Measurements from ENCODE around the gene HAPSTR1. TPM values are rescaled to one million over a fixed set of nuclear protein-coding genes. Genes with fewer than 3 reads are reported as not detected.
"Not testable (repeated sequence)": the region's sequence is repeated elsewhere in the genome, so short reads cannot be mapped to it uniquely, and the experiment has no call there.

The HAPSTR1 gene
- 53.1 and 62.4 TPM in 2 replicates for total RNA-seq (2012; rRNA removed)

DNA sequence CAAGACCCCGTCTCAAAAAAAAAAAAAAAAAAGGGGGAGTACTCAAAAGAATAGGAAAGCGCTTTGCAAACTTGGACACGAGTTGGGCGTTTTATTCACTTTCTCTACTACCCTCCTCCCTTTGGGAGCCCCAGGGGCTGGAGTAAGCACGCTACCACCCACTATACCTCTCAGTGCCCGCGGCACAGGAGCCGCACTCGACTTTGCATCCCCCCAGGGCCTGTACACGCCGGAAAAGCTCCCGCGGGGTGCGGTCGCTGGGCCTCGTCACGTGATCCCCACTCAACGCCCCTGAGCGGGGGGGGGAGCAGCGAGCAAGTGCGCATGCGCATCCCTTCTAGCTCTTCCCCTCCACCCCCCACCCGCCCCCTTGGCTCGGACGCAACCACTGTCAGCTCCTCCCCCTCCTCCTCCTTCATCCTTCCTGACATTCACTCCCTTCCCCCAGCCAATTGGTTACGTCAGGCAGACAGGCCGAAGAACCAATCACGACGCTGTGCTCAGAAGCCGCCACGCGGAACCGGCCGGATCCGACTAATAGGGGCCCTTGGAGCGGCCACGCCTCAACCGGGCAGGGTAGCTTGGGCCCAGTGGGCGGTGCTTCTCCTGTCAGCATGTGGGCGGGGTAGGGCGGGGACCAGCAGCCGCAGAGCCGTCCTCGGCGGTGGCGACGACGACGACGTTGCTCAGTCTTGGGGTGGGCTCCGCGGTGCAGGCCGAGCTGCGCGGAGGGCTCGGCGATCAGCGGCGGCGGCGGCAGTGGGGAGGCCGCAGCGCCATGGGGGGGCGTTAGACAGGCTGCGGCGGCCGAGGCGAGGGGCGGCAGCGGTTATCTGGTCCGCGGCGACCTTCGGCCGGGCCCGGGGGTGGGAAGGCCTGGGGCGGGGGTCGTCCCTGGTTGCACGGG is at the start of gene HAPSTR1:
Gene HAPSTR1, plus strand, starts transcription at position 685 of the 907 bp plus-strand sequence. CDS start 401 bp downstream, outside the sequence.
- Histone ChIP-seq H3K27me3 (ENCODE audit: control insufficient read depth, insufficient read depth, low read length) (no peaks in the 10 kb centered on the region), H3K9me3 (replicated peaks; ENCODE audit: low read length) (no peaks in the 10 kb centered on the region), H3K4me3 (ENCODE audit: low read length) (peak within 1 kb of the TSS; percentile 81), H3K4me2 (ENCODE audit: low read length) (peak within 1 kb of the TSS; percentile 96), H3K36me3 (ENCODE audit: insufficient read depth, low read length) (peaks cover 33% of the 10 kb centered on the region), H3K4me1 (ENCODE audit: control insufficient read depth, insufficient read depth, low read length) (peaks cover 27% of the 10 kb centered on the region), H3K9ac (ENCODE audit: low read depth, low read length) (peak within 1 kb of the TSS; percentile 98)

DNA sequence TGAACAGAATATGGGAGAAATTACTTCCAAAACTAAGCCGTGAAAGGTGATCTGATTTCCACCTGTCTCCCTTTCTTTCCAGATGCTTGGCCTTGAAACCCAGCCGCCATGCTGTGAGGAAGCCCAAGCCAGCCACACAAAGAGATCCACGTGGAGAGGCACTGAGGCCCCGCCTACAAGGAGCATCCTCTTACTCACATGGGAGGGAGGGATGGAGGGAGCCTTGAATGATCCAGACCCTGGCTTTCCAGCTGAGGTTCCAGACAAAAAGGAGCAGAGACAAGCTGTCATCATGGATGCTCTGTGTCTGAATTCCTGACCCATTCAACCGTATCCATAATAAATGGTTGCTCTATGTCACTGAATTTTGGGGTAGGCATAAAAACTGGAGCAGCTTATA is 48.9 kb upstream of the HAPSTR1 start:
- H3K4me2 ChIP-seq (ENCODE audit: low read length) = peak overlapping the region; percentile 71
- peaks cover 19% of the 10 kb centered on the region for H3K4me1 ChIP-seq (ENCODE audit: control insufficient read depth, insufficient read depth, low read length)
- peak overlapping the region; percentile 28 for H3K4me3 ChIP-seq (ENCODE audit: low read length)
- H3K27me3 ChIP-seq (ENCODE audit: control insufficient read depth, insufficient read depth, low read length) = no peaks in the 10 kb centered on the region
- H3K9ac ChIP-seq (ENCODE audit: low read depth, low read length) = peak overlapping the region; percentile 57
- no peaks in the 10 kb centered on the region for H3K36me3 ChIP-seq (ENCODE audit: insufficient read depth, low read length)
- H3K9me3 ChIP-seq (replicated peaks; ENCODE audit: low read length) = no peaks in the 10 kb centered on the region

DNA sequence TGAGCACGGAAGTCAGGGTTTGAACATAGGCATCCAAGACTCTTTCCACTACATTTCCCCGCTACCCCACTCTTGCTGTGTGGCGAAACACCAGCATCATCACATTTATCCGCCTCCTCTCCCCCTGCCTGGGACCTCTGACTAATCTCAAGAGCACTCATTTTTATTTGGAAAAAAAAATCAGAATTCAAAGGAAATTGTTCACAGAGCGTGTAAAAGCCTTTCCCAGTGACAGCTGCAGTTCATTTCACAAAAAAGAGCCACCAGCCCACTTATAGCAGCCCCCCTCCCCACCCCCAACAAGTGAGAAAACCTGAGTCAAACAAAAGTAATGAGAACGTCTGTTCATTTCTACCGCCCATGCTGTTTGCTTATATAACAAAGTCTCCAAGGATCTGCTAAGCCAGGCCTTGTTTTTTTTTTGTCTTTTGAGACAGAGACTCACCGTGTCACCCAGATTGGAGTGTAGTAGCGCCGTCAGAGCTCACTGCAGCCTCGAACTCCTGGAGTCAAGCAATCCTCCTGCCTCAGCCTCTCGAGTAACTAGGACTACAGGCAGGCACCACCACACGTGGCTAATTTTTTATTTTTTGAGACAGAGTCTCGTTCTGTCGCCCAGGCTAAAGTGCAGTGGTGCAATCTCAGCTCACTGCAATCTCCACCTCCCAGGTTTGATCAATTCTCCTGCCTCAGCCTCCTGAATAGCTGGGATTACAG is 48.3 kb upstream of the HAPSTR1 start:
- Histone ChIP-seq H3K27me3 (ENCODE audit: control insufficient read depth, insufficient read depth, low read length) (no peaks in the 10 kb centered on the region), H3K9me3 (replicated peaks; ENCODE audit: low read length) (no peaks in the 10 kb centered on the region), H3K9ac (ENCODE audit: low read depth, low read length) (peak overlapping the region; percentile 57), H3K4me2 (ENCODE audit: low read length) (peak overlapping the region; percentile 71), H3K36me3 (ENCODE audit: insufficient read depth, low read length) (no peaks in the 10 kb centered on the region), H3K4me3 (ENCODE audit: low read length) (peak overlapping the region; percentile 28), H3K4me1 (ENCODE audit: control insufficient read depth, insufficient read depth, low read length) (peaks cover 23% of the 10 kb centered on the region)

GRCh38 chr16:9045562-9045961 is 45.9 kb upstream of the HAPSTR1 start:
- not testable (repeated sequence) for H3K27me3 ChIP-seq (ENCODE audit: control insufficient read depth, insufficient read depth, low read length); H3K4me3 ChIP-seq (ENCODE audit: low read length); H3K9me3 ChIP-seq (replicated peaks; ENCODE audit: low read length); H3K36me3 ChIP-seq (ENCODE audit: insufficient read depth, low read length); H3K9ac ChIP-seq (ENCODE audit: low read depth, low read length); H3K4me2 ChIP-seq (ENCODE audit: low read length)
- H3K4me1 ChIP-seq (ENCODE audit: control insufficient read depth, insufficient read depth, low read length) = peaks cover 38% of the 10 kb centered on the region

DNA sequence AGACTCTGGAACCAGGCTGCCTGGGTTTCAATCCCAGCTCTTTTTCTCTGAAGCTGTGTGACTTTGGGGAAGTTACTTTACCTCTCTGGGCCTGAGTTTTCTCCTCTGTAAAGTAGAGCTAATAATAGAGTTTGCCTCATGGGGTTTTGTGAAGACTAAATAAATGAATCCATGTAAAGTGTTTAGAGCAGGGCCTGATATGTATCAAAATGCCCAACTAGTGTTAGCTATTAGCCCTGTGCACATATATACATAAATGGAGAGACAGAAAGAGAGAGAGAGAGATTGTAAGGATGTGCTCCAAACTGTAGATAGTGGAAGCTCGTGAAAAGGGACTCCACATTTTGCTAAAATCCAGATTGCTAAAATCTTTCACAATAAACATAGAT is 44.8 kb upstream of the HAPSTR1 start:
- H3K27me3 ChIP-seq (ENCODE audit: control insufficient read depth, insufficient read depth, low read length) = no peaks in the 10 kb centered on the region
- no peak overlapping the region for H3K4me2 ChIP-seq (ENCODE audit: low read length)
- no peak overlapping the region for H3K9ac ChIP-seq (ENCODE audit: low read depth, low read length)
- H3K9me3 ChIP-seq (replicated peaks; ENCODE audit: low read length) = no peaks in the 10 kb centered on the region
- peaks cover 38% of the 10 kb centered on the region for H3K4me1 ChIP-seq (ENCODE audit: control insufficient read depth, insufficient read depth, low read length)
- H3K4me3 ChIP-seq (ENCODE audit: low read length) = no peak overlapping the region
- no peaks in the 10 kb centered on the region for H3K36me3 ChIP-seq (ENCODE audit: insufficient read depth, low read length)

DNA sequence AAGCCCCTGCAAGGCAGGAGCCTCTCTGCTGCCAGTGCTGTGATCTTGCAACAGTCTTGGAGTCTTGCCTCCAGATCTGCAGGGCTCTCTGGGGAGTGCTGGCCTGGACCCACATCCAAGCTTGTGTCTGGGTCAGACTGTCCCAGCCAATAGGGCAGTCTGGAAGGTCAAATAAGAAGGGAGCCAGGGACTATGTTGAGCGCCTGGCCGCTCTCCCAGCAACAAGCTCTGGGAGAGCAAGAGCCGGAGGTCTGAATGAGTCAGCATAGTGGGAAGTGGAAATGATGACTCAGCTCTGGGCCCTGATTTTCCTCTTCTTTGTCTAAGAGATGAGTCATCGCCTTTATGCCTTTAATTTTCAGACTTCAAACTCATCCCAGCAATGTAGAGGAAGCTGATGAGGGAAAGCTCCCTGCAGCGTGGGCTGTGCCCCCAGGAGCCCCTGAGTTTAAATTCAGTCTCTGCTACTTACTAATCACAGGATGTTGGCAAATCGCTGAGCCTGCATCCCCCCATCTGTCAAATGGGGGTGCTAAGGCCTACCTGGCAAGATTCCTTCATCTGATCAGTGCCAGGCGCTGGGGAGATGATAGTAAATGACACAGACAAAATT is 43.6 kb upstream of the HAPSTR1 start:
- Histone ChIP-seq H3K9me3 (replicated peaks; ENCODE audit: low read length) (no peaks in the 10 kb centered on the region), H3K4me1 (ENCODE audit: control insufficient read depth, insufficient read depth, low read length) (peaks cover 36% of the 10 kb centered on the region), H3K27me3 (ENCODE audit: control insufficient read depth, insufficient read depth, low read length) (no peaks in the 10 kb centered on the region), H3K4me3 (ENCODE audit: low read length) (peak overlapping the region; percentile 17), H3K9ac (ENCODE audit: low read depth, low read length) (peak overlapping the region; percentile 66), H3K36me3 (ENCODE audit: insufficient read depth, low read length) (no peaks in the 10 kb centered on the region), H3K4me2 (ENCODE audit: low read length) (peak overlapping the region; percentile 58)

- Histone ChIP-seq H3K4me1 (ENCODE audit: control insufficient read depth, insufficient read depth, low read length) (peaks cover 36% of the 10 kb centered on the region), H3K9me3 (replicated peaks; ENCODE audit: low read length) (no peaks in the 10 kb centered on the region), H3K27me3 (ENCODE audit: control insufficient read depth, insufficient read depth, low read length) (no peaks in the 10 kb centered on the region), H3K4me3 (ENCODE audit: low read length) (peak overlapping the region; percentile 17), H3K36me3 (ENCODE audit: insufficient read depth, low read length) (no peaks in the 10 kb centered on the region), H3K4me2 (ENCODE audit: low read length) (peak overlapping the region; percentile 58), H3K9ac (ENCODE audit: low read depth, low read length) (peak overlapping the region; percentile 66)
Measured at GRCh38 chr16:9048302-9048700, 43.1 kb upstream of the HAPSTR1 start.

DNA sequence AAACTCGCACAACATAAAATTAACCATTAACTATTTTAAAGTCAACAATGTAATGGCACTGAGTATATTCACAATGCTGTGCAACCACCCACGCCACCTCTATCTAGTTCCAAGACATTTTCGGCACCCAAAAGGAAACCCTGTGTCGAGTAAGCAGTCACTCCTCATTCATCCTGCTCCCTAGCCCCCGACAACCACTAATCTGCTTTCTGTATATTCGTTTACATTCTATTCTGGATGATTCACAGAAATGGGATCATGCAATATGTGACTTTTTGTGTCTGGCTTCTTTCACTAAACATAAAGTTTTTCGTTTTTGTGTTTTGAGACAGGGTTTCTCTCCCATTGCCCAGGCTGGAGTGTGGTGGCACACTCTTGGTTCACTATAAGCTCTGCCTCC is 42.2 kb upstream of the HAPSTR1 start:
- H3K4me3 ChIP-seq (ENCODE audit: low read length) = no peak overlapping the region
- no peak overlapping the region for H3K9ac ChIP-seq (ENCODE audit: low read depth, low read length)
- no peaks in the 10 kb centered on the region for H3K36me3 ChIP-seq (ENCODE audit: insufficient read depth, low read length)
- peaks cover 33% of the 10 kb centered on the region for H3K4me1 ChIP-seq (ENCODE audit: control insufficient read depth, insufficient read depth, low read length)
- H3K9me3 ChIP-seq (replicated peaks; ENCODE audit: low read length) = no peaks in the 10 kb centered on the region
- H3K27me3 ChIP-seq (ENCODE audit: control insufficient read depth, insufficient read depth, low read length) = no peaks in the 10 kb centered on the region
- H3K4me2 ChIP-seq (ENCODE audit: low read length) = peak overlapping the region; percentile 20

- H3K36me3 ChIP-seq (ENCODE audit: insufficient read depth, low read length) = no peaks in the 10 kb centered on the region
- peaks cover 37% of the 10 kb centered on the region for H3K4me1 ChIP-seq (ENCODE audit: control insufficient read depth, insufficient read depth, low read length)
- H3K4me2 ChIP-seq (ENCODE audit: low read length) = no peak overlapping the region
- H3K9me3 ChIP-seq (replicated peaks; ENCODE audit: low read length) = no peaks in the 10 kb centered on the region
- H3K9ac ChIP-seq (ENCODE audit: low read depth, low read length) = no peak overlapping the region
- no peaks in the 10 kb centered on the region for H3K27me3 ChIP-seq (ENCODE audit: control insufficient read depth, insufficient read depth, low read length)
- H3K4me3 ChIP-seq (ENCODE audit: low read length) = no peak overlapping the region
Measured at GRCh38 chr16:9050102-9050830, 41.2 kb upstream of the HAPSTR1 start.

DNA sequence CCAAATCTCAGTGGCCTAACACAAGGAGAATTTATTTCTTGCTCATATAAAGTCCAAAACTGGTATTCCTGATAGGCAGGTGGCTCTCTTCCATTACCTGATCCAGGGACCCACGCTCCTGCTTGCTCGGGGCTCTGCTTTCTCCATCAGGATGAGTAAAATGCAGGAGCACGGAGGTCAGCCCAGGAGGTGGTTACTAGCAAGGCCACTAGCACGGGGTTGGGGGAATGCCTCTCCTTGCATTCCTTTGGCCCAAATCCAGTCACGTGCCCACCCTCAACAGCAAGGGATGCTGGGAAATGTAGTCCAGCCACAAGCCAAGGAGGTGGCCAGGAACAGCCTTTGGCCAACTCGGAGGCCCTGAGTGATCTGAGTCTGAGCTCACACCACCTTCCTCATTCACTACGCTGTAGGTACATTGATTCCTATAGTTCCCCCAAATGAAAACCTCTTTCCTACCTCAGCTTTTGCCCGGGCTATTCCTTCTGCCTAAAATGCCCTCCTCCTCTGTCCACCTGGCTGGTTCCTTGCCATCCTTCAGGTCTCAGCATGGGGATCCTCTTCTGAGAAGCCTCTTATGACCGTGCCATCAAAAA is 38.3 kb upstream of the HAPSTR1 start:
- H3K4me1 ChIP-seq (ENCODE audit: control insufficient read depth, insufficient read depth, low read length) = peaks cover 26% of the 10 kb centered on the region
- no peak overlapping the region for H3K4me3 ChIP-seq (ENCODE audit: low read length)
- peak overlapping the region; percentile 14 for H3K4me2 ChIP-seq (ENCODE audit: low read length)
- no peaks in the 10 kb centered on the region for H3K27me3 ChIP-seq (ENCODE audit: control insufficient read depth, insufficient read depth, low read length)
- no peaks in the 10 kb centered on the region for H3K36me3 ChIP-seq (ENCODE audit: insufficient read depth, low read length)
- no peaks in the 10 kb centered on the region for H3K9me3 ChIP-seq (replicated peaks; ENCODE audit: low read length)
- no peak overlapping the region for H3K9ac ChIP-seq (ENCODE audit: low read depth, low read length)

Measured in skeletal muscle satellite cell (primary cell).